UCSD-AML1 (cell line): ENCODE measurements around the gene FOXI1.

Experiments
- DNase-seq: peaks from one replicate; lab custom pipeline; 2025; ENCODE audit not compliant: unreplicated experiment; lab: John Stamatoyannopoulos, UW

FOXI1 gene

DNA sequence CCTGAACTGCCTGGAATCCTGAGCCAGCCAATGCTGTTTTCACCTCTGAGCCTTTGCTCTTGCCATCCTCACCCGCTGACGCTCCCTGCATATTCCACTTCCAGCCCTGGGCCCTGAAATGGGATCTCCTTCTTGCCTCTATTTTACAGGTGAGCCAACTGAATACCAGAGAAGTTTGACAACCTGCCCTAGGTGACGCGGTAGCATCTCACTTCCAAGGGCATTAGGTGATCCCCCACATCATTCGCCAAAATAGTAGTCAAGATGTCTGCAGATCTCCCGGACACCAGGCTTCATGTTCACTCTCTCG lies 43.5 kb downstream of the FOXI1 start:
- DNase-seq: no peak

- DNase-seq: no peak
These were observed 45.0 kb downstream of the FOXI1 start for GRCh38 chr5:170150713-170151096.

DNA sequence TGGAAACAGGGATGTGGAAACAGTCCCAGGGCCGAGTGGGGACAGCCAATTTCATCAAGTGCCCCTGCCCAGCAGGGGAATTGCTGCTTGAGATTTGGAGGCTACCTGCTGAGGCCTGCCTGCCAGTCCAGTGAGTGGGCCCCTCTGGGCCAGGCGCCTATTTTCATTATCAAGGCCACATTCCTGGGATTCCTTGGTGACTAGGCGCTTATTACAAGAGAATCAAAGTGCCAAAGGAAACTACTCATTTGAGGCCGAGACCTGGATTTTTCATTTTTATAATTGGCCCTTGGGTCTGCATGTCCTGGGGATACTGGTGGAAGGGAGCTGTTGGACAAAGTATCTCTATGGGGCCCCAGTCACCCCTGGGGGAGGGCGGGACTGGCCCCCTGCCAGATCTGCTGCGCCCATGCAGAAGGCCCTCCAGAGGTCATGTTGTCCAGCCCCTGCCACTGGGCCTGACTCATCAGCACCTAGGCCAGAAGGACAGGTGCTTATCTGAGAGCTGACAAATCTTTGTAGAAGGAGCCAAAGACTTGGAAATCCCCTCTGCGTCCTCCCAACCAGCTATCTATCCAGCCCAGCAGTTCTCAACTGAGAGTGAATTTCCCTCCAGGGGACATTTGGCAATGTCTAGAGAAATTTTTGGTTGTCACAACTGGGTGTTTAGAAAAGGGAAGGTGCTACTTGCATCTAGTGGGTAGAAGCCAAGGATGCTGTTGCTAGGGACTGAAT lies 45.6 kb downstream of the FOXI1 start:
- no peak for DNase-seq

- no peak for DNase-seq
These were observed 47.1 kb downstream of the FOXI1 start for GRCh38 chr5:170152767-170153166.

DNA sequence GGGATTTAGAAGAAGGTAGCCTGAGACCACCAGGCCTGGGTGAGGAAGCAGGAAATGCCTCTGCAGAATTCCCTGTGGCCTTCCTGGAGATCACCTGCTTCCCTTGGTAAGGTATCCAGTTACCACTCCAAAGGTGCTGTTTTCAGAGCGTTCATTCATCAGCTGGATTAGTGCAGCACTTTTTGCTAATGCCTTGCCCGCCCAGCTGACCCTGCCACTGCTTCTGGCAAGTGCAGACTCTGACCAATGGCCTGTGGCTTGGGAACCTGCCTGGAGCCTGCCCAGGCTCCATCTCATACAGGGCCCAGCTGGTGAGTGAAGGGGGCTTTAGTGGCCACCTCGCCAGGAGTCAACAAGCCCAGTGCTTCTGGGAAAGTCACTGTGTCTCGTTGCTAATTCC lies 48.6 kb downstream of the FOXI1 start:
- DNase-seq: no peak

GRCh38 chr5:170154744-170155143 lies 49.0 kb downstream of the FOXI1 start:
- DNase-seq: no peak

- no peak for DNase-seq
These were observed 50.1 kb downstream of the FOXI1 start for GRCh38 chr5:170155771-170156170.

DNA sequence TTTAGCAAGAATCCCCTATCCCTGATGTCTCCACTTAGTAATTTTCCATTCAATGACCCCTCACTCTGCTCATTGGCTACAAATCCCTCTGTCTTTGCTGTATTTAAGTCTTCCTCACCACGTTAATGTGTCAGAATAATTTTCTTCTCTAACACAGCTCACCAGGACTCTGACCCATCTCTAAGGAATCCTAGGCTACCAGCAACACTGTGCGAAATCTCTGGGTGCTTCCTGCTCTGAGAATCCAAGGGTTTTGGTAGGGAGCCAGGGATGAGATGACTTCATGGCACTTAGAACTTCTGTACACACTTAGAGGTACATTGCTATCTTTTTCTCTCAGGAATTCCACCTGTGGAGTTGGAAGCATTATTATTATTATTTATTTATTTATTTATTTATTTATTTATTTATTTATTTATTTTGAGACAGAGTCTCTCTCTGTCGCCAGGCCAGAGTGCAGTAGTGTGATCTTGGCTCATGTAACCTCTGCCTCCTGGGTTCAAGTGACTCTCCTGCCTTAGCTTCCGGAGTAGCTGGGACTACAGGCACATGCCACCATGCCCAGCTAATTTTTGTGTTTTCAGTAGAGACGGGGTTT lies 53.5 kb downstream of the FOXI1 start:
- DNase-seq: no peak
